HG03108 (cell line): ENCODE results near the gene GNAZ.
"Not testable (repeated sequence)": the region's sequence is repeated elsewhere in the genome, so short reads cannot be mapped to it uniquely, and the experiment has no call there.

Source experiments
- ATAC-seq: cut with Tn5 transposase; IDR thresholded peaks from one replicate; pipeline ENCODE4 v1.9.1; 2021; ENCODE audit warnings: moderate library complexity; ENCODE audit not compliant: unreplicated experiment

Gene GNAZ

GRCh38 chr22:23070418-23071229, at the start of gene GNAZ:
TSS of gene GNAZ (plus strand) at chr22:23070519. CDS start at chr22:23095696, 25,177 bp downstream.
- ATAC-seq = no peak

- no peak for ATAC-seq
Observed at GRCh38 chr22:23020659-23021293, 49.5 kb upstream of the GNAZ start.

GRCh38 chr22:23021660-23022353, 48.5 kb upstream of the GNAZ start:
- ATAC-seq = not testable (repeated sequence)

- no peak for ATAC-seq
Observed at GRCh38 chr22:23023294-23023693, 47.0 kb upstream of the GNAZ start.

GRCh38 chr22:23026777-23027176, 43.5 kb upstream of the GNAZ start:
- ATAC-seq = no peak

GRCh38 chr22:23027849-23028248, 42.5 kb upstream of the GNAZ start:
- not testable (repeated sequence) for ATAC-seq

GRCh38 chr22:23029521-23030228, 40.6 kb upstream of the GNAZ start:
- no peak for ATAC-seq

- no peak for ATAC-seq
Observed at GRCh38 chr22:23031381-23031780, 38.9 kb upstream of the GNAZ start.

GRCh38 chr22:23031786-23032185, 38.5 kb upstream of the GNAZ start:
- ATAC-seq = no peak

GRCh38 chr22:23032658-23033057, 37.7 kb upstream of the GNAZ start:
- no peak for ATAC-seq

GRCh38 chr22:23033116-23033905, 37.0 kb upstream of the GNAZ start:
- no peak for ATAC-seq

- ATAC-seq = no peak
Observed at GRCh38 chr22:23034621-23035556, 35.4 kb upstream of the GNAZ start.

GRCh38 chr22:23035557-23036277, 34.6 kb upstream of the GNAZ start:
- peak; percentile 52 for ATAC-seq

- ATAC-seq = no peak
Observed at GRCh38 chr22:23036684-23037428, 33.5 kb upstream of the GNAZ start.

- ATAC-seq = no peak
Observed at GRCh38 chr22:23037429-23038333, 32.6 kb upstream of the GNAZ start.

- ATAC-seq = no peak
Observed at GRCh38 chr22:23038334-23038642, 32.0 kb upstream of the GNAZ start.

- ATAC-seq = no peak
Observed at GRCh38 chr22:23038902-23039301, 31.4 kb upstream of the GNAZ start.
